CD8-positive, alpha-beta memory T cell (primary cell): ENCODE results near the gene SPAG17. TPM values are rescaled to one million over a fixed set of nuclear protein-coding genes. Genes with fewer than 3 reads are reported as not detected.
A peak's percentile ranks its signal among the peaks of the same experiment; 100 is the strongest.

Source experiments
- CTCF ChIA-PET: fragments of 350-600 bp; sonication (Branson Sonifier 250); formaldehyde crosslinking; loops from one replicate; lab custom pipeline; 2021; ENCODE audit warnings: antibody characterized with exemption; lab: Charles Lee
- POLR2A ChIA-PET: fragments of 350-600 bp; sonication (Branson Sonifier 250); formaldehyde crosslinking; loops from one replicate; lab custom pipeline; 2021; ENCODE audit warnings: antibody characterized with exemption; lab: Charles Lee
- DNase-seq, 5 donors: peaks; one replicate each; pipeline versions ENCODE4 v3.0.0 to v3.0.0-alpha.2; 2020 to 2022; ENCODE audit warnings: mixed read lengths in 1 of 5
- H3K27ac ChIP-seq: one replicate; pipeline ENCODE4 v1.7.0; 2013; ENCODE audit warnings: low read depth, mild to moderate bottlenecking, low read length, moderate library complexity
- H3K27me3 ChIP-seq: 2 replicates; pipeline ENCODE4 v1.7.0; 2013; ENCODE audit warnings: low read length, mild to moderate bottlenecking; ENCODE audit not compliant: insufficient read depth, poor library complexity, severe bottlenecking
- H3K36me3 ChIP-seq: 2 replicates; pipeline ENCODE4 v1.7.0; 2013; ENCODE audit warnings: mild to moderate bottlenecking, low read length, moderate library complexity; ENCODE audit not compliant: insufficient read depth
- H3K4me1 ChIP-seq: 2 replicates; pipeline ENCODE4 v1.7.0; 2013; ENCODE audit warnings: mild to moderate bottlenecking, low read length, moderate library complexity; ENCODE audit not compliant: insufficient read depth
- H3K4me3 ChIP-seq: 2 replicates; pipeline ENCODE4 v1.7.0; 2013; ENCODE audit warnings: mild to moderate bottlenecking, low read length
- H3K9me3 ChIP-seq: 2 replicates; pipeline ENCODE4 v1.7.0; 2013; ENCODE audit warnings: mild to moderate bottlenecking, low read length
- H3K27ac Mint-ChIP-seq, 8 donors: one replicate each; pipeline ENCODE4 v1.8.0; 2020 to 2021; ENCODE audit warnings: mixed read lengths in 8 of 8, mild to moderate bottlenecking in 6 of 8, inconsistent platforms in 3 of 8, moderate library complexity in 3 of 8
- H3K27me3 Mint-ChIP-seq, 2 donors: one replicate each; pipeline ENCODE4 v1.8.0; 2020 to 2021; ENCODE audit warnings: mixed read lengths in 2 of 2, mild to moderate bottlenecking in 1 of 2, moderate library complexity in 1 of 2
- H3K36me3 Mint-ChIP-seq, 3 donors: one replicate each; pipeline ENCODE4 v1.8.0; 2020 to 2021; ENCODE audit warnings: mixed read lengths in 3 of 3, inconsistent platforms in 1 of 3, mild to moderate bottlenecking in 1 of 3
- H3K4me1 Mint-ChIP-seq, 3 donors: one replicate each; pipeline ENCODE4 v1.8.0; 2020 to 2021; ENCODE audit warnings: mixed read lengths in 3 of 3, inconsistent platforms in 1 of 3, mild to moderate bottlenecking in 1 of 3
- H3K4me3 Mint-ChIP-seq, 7 donors: one replicate each; pipeline ENCODE4 v1.8.0; 2020 to 2021; ENCODE audit warnings: mixed read lengths in 7 of 7, mild to moderate bottlenecking in 6 of 7, moderate library complexity in 4 of 7, inconsistent platforms in 2 of 7
- H3K9me3 Mint-ChIP-seq, 5 donors: one replicate each; pipeline ENCODE4 v1.8.0; 2020 to 2022; ENCODE audit warnings: mixed read lengths in 5 of 5, mild to moderate bottlenecking in 3 of 5, moderate library complexity in 2 of 5, inconsistent platforms in 1 of 5
- polyA plus RNA-seq: library from polyadenylated mRNA; unstranded; fragments of 300-500 nt; fragmentation: Illumina TruSeq; gene quantifications from one replicate; pipeline ENCODE4 v1.2.3, GENCODE V29; 2021
- total RNA-seq, 2 experiments: library from RNA; stranded (reverse); gene quantifications; one replicate each; pipeline ENCODE4 v1.2.3, GENCODE V29; 2021

Gene SPAG17
- total and polyA plus RNA-seq, 3 experiments from 2014 or later = not detected

DNA sequence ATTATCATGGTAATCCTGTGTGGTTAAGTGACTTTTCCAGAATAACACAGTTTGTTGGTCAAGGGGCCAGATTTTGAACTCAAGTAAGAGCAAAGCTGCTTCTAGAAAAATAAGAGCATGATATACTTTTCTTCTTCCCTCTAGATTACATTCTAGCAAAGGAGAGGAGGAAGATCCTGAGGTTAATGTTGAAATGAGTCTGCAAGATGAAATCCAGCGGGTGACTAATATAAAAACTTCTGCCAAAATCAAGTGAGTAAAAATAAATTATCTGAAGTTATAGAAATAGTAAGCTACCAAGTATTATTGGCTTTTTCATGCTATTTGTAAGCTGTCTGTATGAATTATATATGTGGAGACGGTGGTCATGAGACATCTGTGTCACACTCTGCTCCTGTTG, 242.7 kb downstream of the SPAG17 start:
- H3K4me3 ChIP-seq = no peak overlapping the region
- H3K4me1 ChIP-seq = no peaks in the 10 kb centered on the region
- H3K9me3 Mint-ChIP-seq = no peaks in the 10 kb centered on the region
- peaks cover 28 to 90% (median 41%) of the 10 kb centered on the region in 3 donors for H3K36me3 Mint-ChIP-seq
- H3K4me1 Mint-ChIP-seq = peaks cover 0 to 5% (median 0%) of the 10 kb centered on the region in 3 donors
- no peak overlapping the region for H3K27ac Mint-ChIP-seq
- no peak for DNase-seq
- no peak overlapping the region for H3K27ac ChIP-seq
- CTCF ChIA-PET = no interaction called here
- POLR2A ChIA-PET = no interaction called here
- peaks cover 59% of the 10 kb centered on the region for H3K36me3 ChIP-seq
- H3K27me3 ChIP-seq = no peaks in the 10 kb centered on the region
- no peaks in the 10 kb centered on the region for H3K9me3 ChIP-seq
- H3K4me3 Mint-ChIP-seq = no peak overlapping the region
- H3K27me3 Mint-ChIP-seq = no peaks in the 10 kb centered on the region

DNA sequence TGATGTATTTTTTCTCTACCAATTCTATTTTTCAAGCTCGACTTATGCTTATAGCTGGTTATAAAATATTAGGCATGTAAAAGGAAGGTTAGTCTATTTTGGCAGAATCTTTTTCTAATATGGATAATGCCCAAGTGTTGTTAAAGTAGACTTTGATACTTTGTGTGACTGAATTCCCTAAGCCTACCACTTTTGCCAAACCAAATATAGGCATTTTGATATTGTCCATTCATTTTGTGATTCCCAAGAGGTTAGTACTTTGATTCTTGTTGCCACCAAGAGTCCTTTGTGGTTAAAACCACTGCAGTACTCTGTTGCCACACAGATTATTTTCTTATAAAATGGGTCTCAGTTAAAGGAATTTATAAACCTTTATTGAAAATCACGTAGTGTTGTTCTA, 251.3 kb downstream of the SPAG17 start:
- Histone ChIP-seq H3K4me3 (no peak overlapping the region), H3K27ac (no peak overlapping the region), H3K9me3 (no peaks in the 10 kb centered on the region), H3K27me3 (no peaks in the 10 kb centered on the region), H3K4me1 (peaks cover 16% of the 10 kb centered on the region), H3K36me3 (peaks cover 18% of the 10 kb centered on the region)
- ChIA-PET CTCF (interaction anchor here (0.8 kb wide), 1 partner anchor 10 kb away, joined by 4 read pairs; no protein-coding TSS in a partner anchor), POLR2A (no interaction called here)
- no peaks in the 10 kb centered on the region for H3K9me3 Mint-ChIP-seq
- peaks cover 41 to 44% (median 44%) of the 10 kb centered on the region in 3 donors for H3K4me1 Mint-ChIP-seq
- H3K36me3 Mint-ChIP-seq = peaks cover 0 to 62% (median 25%) of the 10 kb centered on the region in 3 donors
- H3K27ac Mint-ChIP-seq = peak overlapping the region in 1 of 8 donors; percentile 23
- peaks cover 0 to 2% of the 10 kb centered on the region in 2 donors for H3K27me3 Mint-ChIP-seq
- no peak overlapping the region for H3K4me3 Mint-ChIP-seq
- DNase-seq = no peak

DNA sequence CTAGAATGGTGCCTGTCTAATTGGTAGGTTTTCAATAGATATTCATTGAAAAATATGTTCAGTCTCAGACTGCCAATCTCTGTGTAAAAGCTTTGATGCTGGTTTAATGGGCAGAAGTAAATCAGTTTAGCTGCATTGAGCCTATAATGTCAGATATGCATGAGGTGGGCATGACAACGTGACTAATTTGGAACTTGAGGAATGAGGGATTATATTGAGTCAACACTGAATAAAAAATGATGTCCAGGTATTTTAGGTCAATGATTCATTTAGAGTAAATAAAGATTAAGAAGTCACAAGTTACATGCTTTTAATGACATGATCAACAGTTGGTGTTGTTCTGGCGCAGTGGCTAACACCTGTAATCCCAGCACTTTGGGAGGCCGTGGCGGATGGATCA, 252.5 kb downstream of the SPAG17 start:
- ChIA-PET CTCF (no interaction called here), POLR2A (no interaction called here)
- DNase-seq = no peak
- Histone ChIP-seq H3K27ac (no peak overlapping the region), H3K36me3 (peaks cover 13% of the 10 kb centered on the region), H3K4me1 (peaks cover 26% of the 10 kb centered on the region), H3K9me3 (no peaks in the 10 kb centered on the region), H3K4me3 (no peak overlapping the region), H3K27me3 (no peaks in the 10 kb centered on the region)
- peaks cover 0 to 2% of the 10 kb centered on the region in 2 donors for H3K27me3 Mint-ChIP-seq
- H3K36me3 Mint-ChIP-seq = peaks cover 0 to 51% (median 14%) of the 10 kb centered on the region in 3 donors
- H3K4me3 Mint-ChIP-seq = peak overlapping the region in 1 of 7 donors; percentile 7
- peak overlapping the region in 3 of 8 donors; percentile 11 to 74 (median 42) for H3K27ac Mint-ChIP-seq
- peaks cover 50 to 56% (median 53%) of the 10 kb centered on the region in 3 donors for H3K4me1 Mint-ChIP-seq
- H3K9me3 Mint-ChIP-seq = no peaks in the 10 kb centered on the region

DNA sequence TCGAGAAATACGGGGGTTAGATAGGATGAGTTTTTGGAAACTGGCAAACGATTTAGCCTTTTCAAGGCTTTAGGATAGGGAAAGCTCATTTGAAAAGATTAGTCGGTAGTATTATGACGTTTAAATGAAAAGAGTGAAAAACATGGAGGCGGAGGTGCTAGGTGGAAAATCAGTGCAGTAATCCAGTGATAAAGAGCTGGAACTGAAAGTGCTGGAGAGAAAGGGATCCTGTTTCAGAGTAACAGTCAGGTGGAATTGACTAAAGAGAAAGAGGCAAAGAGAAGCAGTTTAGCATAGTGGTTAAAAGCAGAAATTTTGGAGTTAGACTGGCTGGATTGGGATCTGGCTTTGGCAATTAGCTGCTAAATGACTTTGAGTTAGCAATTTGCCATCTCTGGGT, 254.5 kb downstream of the SPAG17 start:
- ChIA-PET POLR2A (no interaction called here), CTCF (interaction anchor here (1.0 kb wide), 1 partner anchor 23 kb away, joined by 3 read pairs; no protein-coding TSS in a partner anchor)
- Mint-ChIP-seq H3K9me3 (no peaks in the 10 kb centered on the region), H3K27me3 (peaks cover 0 to 2% of the 10 kb centered on the region in 2 donors), H3K4me1 (peaks cover 59 to 74% (median 73%) of the 10 kb centered on the region in 3 donors), H3K27ac (peak overlapping the region; percentile 92 to 99 (median 99)), H3K36me3 (peaks cover 0 to 40% (median 9%) of the 10 kb centered on the region in 3 donors), H3K4me3 (peak overlapping the region; percentile 92 to 99 (median 96))
- Histone ChIP-seq H3K4me1 (peaks cover 31% of the 10 kb centered on the region), H3K27ac (peak overlapping the region; percentile 97), H3K4me3 (peak overlapping the region; percentile 97), H3K9me3 (no peaks in the 10 kb centered on the region), H3K36me3 (peaks cover 7% of the 10 kb centered on the region), H3K27me3 (no peaks in the 10 kb centered on the region)
- DNase-seq = no peak

DNA sequence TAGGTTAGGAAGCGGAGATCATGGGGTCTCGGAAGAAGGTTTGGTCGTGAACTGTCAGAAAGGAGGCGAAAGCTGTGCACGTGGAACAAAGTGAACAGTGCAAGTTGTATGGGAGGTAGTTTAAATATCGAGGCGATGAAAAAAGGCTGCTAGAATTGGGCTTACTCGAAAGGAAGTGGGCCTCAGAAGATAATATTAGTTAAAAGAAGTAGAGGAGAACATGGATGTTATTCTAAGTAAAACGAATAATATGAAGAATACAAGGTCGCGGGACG, 254.9 kb downstream of the SPAG17 start:
- H3K27me3 ChIP-seq = no peaks in the 10 kb centered on the region

DNA sequence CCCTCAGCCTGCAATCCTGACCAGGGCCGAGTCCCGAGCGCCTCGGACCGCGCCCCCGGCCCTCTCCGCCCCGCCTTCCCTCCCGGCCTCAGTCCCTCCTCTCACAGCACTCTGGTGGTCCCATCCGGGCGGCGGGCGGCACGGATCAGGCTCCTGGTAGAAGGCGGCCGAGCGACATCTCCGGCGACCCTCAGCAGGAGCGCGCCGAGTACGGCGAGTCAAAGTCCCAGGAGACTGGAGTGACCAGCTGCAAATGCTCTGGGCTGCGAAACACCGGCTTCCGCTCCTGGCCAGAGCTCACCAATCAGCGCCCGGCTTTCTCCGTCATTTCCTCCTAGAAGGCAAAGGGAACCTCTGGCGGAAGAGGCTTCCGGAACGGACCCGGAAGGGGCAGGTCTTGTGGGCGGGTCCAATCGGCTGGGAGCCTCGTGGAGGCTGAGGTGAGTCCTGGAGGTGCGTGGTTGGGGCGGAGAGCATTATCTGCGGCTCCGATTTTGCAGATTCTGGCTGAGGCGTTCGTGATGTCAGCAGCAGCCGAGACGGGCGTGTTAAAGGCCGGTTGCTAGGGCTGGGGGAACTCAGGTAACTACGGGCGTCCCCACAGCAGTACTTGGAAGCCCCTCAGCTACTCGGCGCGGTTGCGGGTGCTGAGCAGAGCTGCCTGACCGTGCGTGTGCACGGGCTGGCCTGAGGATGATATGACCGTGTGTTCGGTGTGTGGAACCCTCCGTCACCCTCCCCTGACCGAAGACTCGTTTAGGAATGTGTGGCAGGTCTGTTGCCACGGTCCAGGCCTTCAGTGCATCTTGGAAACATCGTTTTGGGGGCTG, 255.5 kb downstream of the SPAG17 start, which contains the start of the genes GDAP2 and WDR3:
Gene GDAP2, minus strand, starts transcription at position 279 of the 830 bp plus-strand sequence. CDS start 9,264 bp downstream, outside the sequence.
Gene WDR3, plus strand, starts transcription at position 397 of the 830 bp plus-strand sequence. CDS start 3,581 bp downstream, outside the sequence.
- ChIA-PET POLR2A (interaction anchor here (0.7 kb wide), 1 partner anchor 323 kb away, joined by 3 read pairs; the partner anchor contains the start of gene TENT5C), CTCF (interaction anchor here (0.6 to 2.0 kb wide), 7 partner anchors 10 to 1113 kb away, joined by 3 to 6 read pairs (median 3); no protein-coding TSS in a partner anchor)
- Histone ChIP-seq H3K4me3 (peak within 1 kb of the TSS; percentile 97), H3K9me3 (no peaks in the 10 kb centered on the region), H3K27me3 (no peaks in the 10 kb centered on the region), H3K36me3 (peaks cover 3% of the 10 kb centered on the region), H3K4me1 (peaks cover 31% of the 10 kb centered on the region), H3K27ac (peak within 1 kb of the TSS; percentile 97)
- peaks cover 57 to 74% (median 73%) of the 10 kb centered on the region in 3 donors for H3K4me1 Mint-ChIP-seq
- H3K4me3 Mint-ChIP-seq = peak within 1 kb of the TSS; percentile 92 to 99 (median 96)
- peaks cover 0 to 36% (median 7%) of the 10 kb centered on the region in 3 donors for H3K36me3 Mint-ChIP-seq
- peak within 1 kb of the TSS; percentile 92 to 99 (median 99) for H3K27ac Mint-ChIP-seq
- DNase-seq = peak; percentile 94 to 97 (median 96)
- H3K27me3 Mint-ChIP-seq = peaks cover 0 to 2% of the 10 kb centered on the region in 2 donors
- H3K9me3 Mint-ChIP-seq = no peaks in the 10 kb centered on the region

More for the DNA sequence above, 254.9 kb downstream of the SPAG17 start:
- Mint-ChIP-seq H3K4me1 (peaks cover 59 to 74% (median 73%) of the 10 kb centered on the region in 3 donors), H3K27ac (peak overlapping the region; percentile 92 to 99 (median 99)), H3K36me3 (peaks cover 0 to 40% (median 9%) of the 10 kb centered on the region in 3 donors), H3K9me3 (no peaks in the 10 kb centered on the region), H3K4me3 (peak overlapping the region; percentile 92 to 99 (median 96)), H3K27me3 (peaks cover 0 to 2% of the 10 kb centered on the region in 2 donors)
- DNase-seq = no peak
- CTCF ChIA-PET = interaction anchor here (1.0 kb wide), 1 partner anchor 23 kb away, joined by 3 read pairs; no protein-coding TSS in a partner anchor
- Histone ChIP-seq H3K36me3 (peaks cover 7% of the 10 kb centered on the region), H3K4me3 (peak overlapping the region; percentile 97), H3K9me3 (no peaks in the 10 kb centered on the region), H3K27ac (peak overlapping the region; percentile 97), H3K4me1 (peaks cover 31% of the 10 kb centered on the region)
- POLR2A ChIA-PET = no interaction called here

DNA sequence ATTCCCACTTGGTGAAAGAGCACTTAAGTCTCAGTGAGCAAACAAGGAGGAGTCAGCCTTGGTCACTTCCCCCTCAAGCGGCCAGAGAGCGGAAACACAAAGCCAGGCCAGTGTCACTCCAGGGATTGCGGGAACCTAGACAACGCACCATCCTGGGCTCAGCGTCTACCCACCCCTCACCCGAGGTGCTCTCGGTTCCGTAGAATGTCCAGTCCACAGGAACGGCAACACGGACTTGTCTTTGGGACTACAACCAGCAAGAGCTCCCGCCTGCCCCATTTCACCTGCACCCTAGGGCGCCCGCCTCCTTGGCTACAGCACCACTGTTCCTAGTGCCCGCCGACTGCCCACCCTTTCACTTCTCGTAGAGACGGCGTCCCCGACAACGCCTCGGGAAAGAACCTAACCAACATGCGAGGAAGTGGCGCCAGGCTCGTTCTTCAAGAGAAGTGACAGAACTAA, 256.1 kb downstream of the SPAG17 start:
- Histone ChIP-seq H3K4me1 (peaks cover 31% of the 10 kb centered on the region), H3K4me3 (peak overlapping the region; percentile 97), H3K9me3 (no peaks in the 10 kb centered on the region), H3K36me3 (no peaks in the 10 kb centered on the region), H3K27ac (peak overlapping the region; percentile 97), H3K27me3 (no peaks in the 10 kb centered on the region)
- no peaks in the 10 kb centered on the region for H3K9me3 Mint-ChIP-seq
- DNase-seq = peak in 3 of 5 donors; percentile 46 to 78 (median 49)
- peaks cover 0 to 2% of the 10 kb centered on the region in 2 donors for H3K27me3 Mint-ChIP-seq
- H3K27ac Mint-ChIP-seq = peak overlapping the region; percentile 92 to 99 (median 99)
- H3K4me3 Mint-ChIP-seq = peak overlapping the region; percentile 92 to 99 (median 96)
- ChIA-PET POLR2A (interaction anchor here (0.7 kb wide), 1 partner anchor 323 kb away, joined by 3 read pairs; the partner anchor contains the start of gene TENT5C), CTCF (interaction anchor here (0.6 to 2.0 kb wide), 6 partner anchors 9 to 1112 kb away, joined by 3 to 6 read pairs (median 4); no protein-coding TSS in a partner anchor)
- H3K4me1 Mint-ChIP-seq = peaks cover 53 to 78% (median 78%) of the 10 kb centered on the region in 3 donors
- peaks cover 0 to 37% (median 5%) of the 10 kb centered on the region in 3 donors for H3K36me3 Mint-ChIP-seq
